H9 (cell line): ENCODE results near the gene NKD2. TPM values are rescaled to one million over a fixed set of nuclear protein-coding genes. Genes with fewer than 3 reads are reported as not detected.

ENCODE experiments used
- DNase-seq: peaks from one replicate; pipeline ENCODE4 v3.0.0-alpha.2; 2017
- H2AFZ ChIP-seq: one replicate; pipeline ENCODE4 v1.6.1; 2013; ENCODE audit warnings: mild to moderate bottlenecking, low read length, control low read depth, moderate library complexity
- H2AK5ac ChIP-seq: 2 replicates; pipeline ENCODE4 v1.6.1; 2013; ENCODE audit warnings: low read length, control low read depth, mixed read lengths; ENCODE audit not compliant: insufficient read length
- H2BK120ac ChIP-seq: one replicate; pipeline ENCODE4 v1.6.1; 2013; ENCODE audit warnings: low read depth, mild to moderate bottlenecking, low read length, control low read depth, inconsistent platforms; ENCODE audit not compliant: poor library complexity, severe bottlenecking
- H2BK12ac ChIP-seq: 2 replicates; pipeline ENCODE4 v1.6.1; 2013; ENCODE audit warnings: low read length, control low read depth, mixed read lengths, low read depth; ENCODE audit not compliant: insufficient read length
- H2BK15ac ChIP-seq: 2 replicates; pipeline ENCODE4 v1.6.1; 2013; ENCODE audit warnings: low read depth, low read length, control low read depth
- H2BK20ac ChIP-seq: one replicate; pipeline ENCODE4 v1.6.1; 2013; ENCODE audit warnings: low read depth, mild to moderate bottlenecking, low read length, control low read depth, inconsistent platforms; ENCODE audit not compliant: poor library complexity, severe bottlenecking
- H2BK5ac ChIP-seq: 2 replicates; pipeline ENCODE4 v1.6.1; 2013; ENCODE audit warnings: low read length, control low read depth, mixed read lengths; ENCODE audit not compliant: insufficient read length
- H3K14ac ChIP-seq: 2 replicates; pipeline ENCODE4 v1.6.1; 2013; ENCODE audit warnings: low read length, control low read depth; ENCODE audit not compliant: insufficient read depth
- H3K18ac ChIP-seq: 2 replicates; pipeline ENCODE4 v1.6.1; 2013; ENCODE audit warnings: low read depth, mild to moderate bottlenecking, mixed read lengths, low read length, control low read depth; ENCODE audit not compliant: insufficient read length
- H3K23ac ChIP-seq: 2 replicates; pipeline ENCODE4 v1.6.1; 2013; ENCODE audit warnings: low read length, control low read depth, mixed read lengths, low read depth; ENCODE audit not compliant: insufficient read length
- H3K23me2 ChIP-seq: 2 replicates; pipeline ENCODE4 v1.6.1; 2013; ENCODE audit warnings: low read depth, mild to moderate bottlenecking, mixed read lengths, low read length, control low read depth; ENCODE audit not compliant: insufficient read length, poor library complexity, severe bottlenecking
- H3K27ac ChIP-seq: 2 replicates; pipeline ENCODE4 v1.5.1; 2013; ENCODE audit warnings: low read length, control low read depth, mixed read lengths, low read depth; ENCODE audit not compliant: insufficient read length
- H3K27me3 ChIP-seq: 2 replicates; pipeline ENCODE4 v1.6.1; 2013; ENCODE audit warnings: low read length, control low read depth, inconsistent platforms; ENCODE audit not compliant: insufficient read depth
- H3K4ac ChIP-seq: 2 replicates; pipeline ENCODE4 v1.6.1; 2013; ENCODE audit warnings: low read depth, mild to moderate bottlenecking, control low read depth, inconsistent platforms, low read length, moderate library complexity
- H3K4me1 ChIP-seq: 2 replicates; pipeline ENCODE4 v1.6.1; 2013; ENCODE audit warnings: low read length, control low read depth, inconsistent platforms; ENCODE audit not compliant: insufficient read depth
- H3K4me2 ChIP-seq: 2 replicates; pipeline ENCODE4 v1.6.1; 2013; ENCODE audit warnings: low read length, control low read depth, mixed read lengths; ENCODE audit not compliant: insufficient read length, insufficient read depth
- H3K56ac ChIP-seq: 2 replicates; pipeline ENCODE4 v1.6.1; 2013; ENCODE audit warnings: low read depth, mild to moderate bottlenecking, mixed read lengths, low read length, control low read depth; ENCODE audit not compliant: insufficient read length
- H3K79me1 ChIP-seq: 2 replicates; pipeline ENCODE4 v1.6.1; 2013; ENCODE audit warnings: low read depth, mild to moderate bottlenecking, moderate library complexity, low read length, control low read depth, inconsistent platforms; ENCODE audit not compliant: insufficient read depth, poor library complexity, severe bottlenecking
- H3K79me2 ChIP-seq: 2 replicates; pipeline ENCODE4 v1.6.1; 2013; ENCODE audit warnings: low read length, control low read depth, inconsistent platforms; ENCODE audit not compliant: insufficient read depth
- H3K9ac ChIP-seq: 2 replicates; pipeline ENCODE4 v1.6.1; 2013; ENCODE audit warnings: low read length, control low read depth, mixed read lengths; ENCODE audit not compliant: insufficient read length; ENCODE audit errors: extremely low read depth
- H3K9me3 ChIP-seq: one replicate; pipeline ENCODE4 v1.6.1; 2013; ENCODE audit warnings: low read depth, low read length, inconsistent platforms; ENCODE audit not compliant: control insufficient read depth
- H3T11ph ChIP-seq: one replicate; pipeline ENCODE4 v1.6.1; 2013; ENCODE audit warnings: mild to moderate bottlenecking, low read length, control low read depth, inconsistent platforms
- H4K20me1 ChIP-seq: one replicate; pipeline ENCODE4 v1.6.1; 2013; ENCODE audit not compliant: control insufficient read depth, insufficient read length, insufficient read depth
- H4K5ac ChIP-seq: 2 replicates; pipeline ENCODE4 v1.6.1; 2013; ENCODE audit warnings: low read depth, mild to moderate bottlenecking, mixed read lengths, low read length, control low read depth; ENCODE audit not compliant: insufficient read length
- H4K8ac ChIP-seq: replicated peaks from 2 replicates; pipeline ENCODE4 v1.6.1; 2013; ENCODE audit warnings: low read length, control low read depth, mixed read lengths, low read depth; ENCODE audit not compliant: insufficient read length
- H4K91ac ChIP-seq: 2 replicates; pipeline ENCODE4 v1.6.1; 2013; ENCODE audit warnings: low read depth, mild to moderate bottlenecking, moderate library complexity, mixed read lengths, low read length, control low read depth; ENCODE audit not compliant: insufficient read length
- H3K27ac Mint-ChIP-seq, 3 experiments: 2 replicates in 2 of 3; 3 replicates in 1 of 3; pipeline ENCODE4 v1.8.0; 2020 to 2021; ENCODE audit warnings: mixed read lengths in 3 of 3, mild to moderate bottlenecking in 1 of 3, moderate library complexity in 1 of 3
- H3K27me3 Mint-ChIP-seq: 2 replicates; pipeline ENCODE4 v1.8.0; 2021; ENCODE audit warnings: low read depth, mild to moderate bottlenecking, moderate library complexity, mixed read lengths
- H3K36me3 Mint-ChIP-seq, 3 experiments: 2 replicates in 2 of 3; 3 replicates in 1 of 3; pipeline ENCODE4 v1.8.0; 2020 to 2021; ENCODE audit warnings: low read depth in 3 of 3, mixed read lengths in 3 of 3; ENCODE audit not compliant: insufficient read depth in 1 of 3
- H3K4me1 Mint-ChIP-seq, 2 experiments: 2 replicates each; pipeline ENCODE4 v1.8.0; 2020; ENCODE audit warnings: mixed read lengths in 2 of 2
- H3K4me3 Mint-ChIP-seq, 2 experiments: 2 replicates in 1 of 2; 3 replicates in 1 of 2; pipeline ENCODE4 v1.8.0; 2020 to 2021; ENCODE audit warnings: mild to moderate bottlenecking in 2 of 2, mixed read lengths in 2 of 2, moderate library complexity in 1 of 2
- H3K9me3 Mint-ChIP-seq, 2 experiments: 2 replicates in 1 of 2; 3 replicates in 1 of 2; pipeline ENCODE4 v1.8.0; 2020; ENCODE audit warnings: mild to moderate bottlenecking in 2 of 2, mixed read lengths in 2 of 2, moderate library complexity in 1 of 2
- CTCF ChIP-seq: fragments of 200-600 bp; sonication (generic); conservative IDR thresholded peaks from 3 replicates; pipeline ENCODE4 v1.8.0; 2021; ENCODE audit warnings: antibody characterized with exemption, mild to moderate bottlenecking
- WGBS: extraction: QIAGEN DNeasy Blood & Tissue Kit; methylation state at CpG from one replicate; pipeline ENCODE4 v1.1.7; 2013; ENCODE audit warnings: missing lambda C conversion rate, low lambda C conversion rate, mixed read lengths; ENCODE audit not compliant: insufficient read length; ENCODE audit errors: extremely low coverage; 5-methylcytosine and 5-hydroxymethylcytosine counted together
- total RNA-seq: library from RNA; stranded (reverse); gene quantifications from 2 replicates; pipeline ENCODE4 v1.2.1, GENCODE V29; 2021

The NKD2 gene
- total RNA-seq, 1 experiment from 2014 or later: 7.3 TPM

- H2BK120ac ChIP-seq: no peak overlapping the region
- Mint-ChIP-seq H3K9me3 (peaks cover 3% of the 10 kb centered on the region in 2 experiments; a peak in 4 of 5 replicates), H3K36me3 (no peaks in the 10 kb centered on the region; a peak in 1 of 7 replicates), H3K27ac (no peak overlapping the region), H3K27me3 (peaks cover 19% of the 10 kb centered on the region), H3K4me3 (no peak overlapping the region), H3K4me1 (peaks cover 2 to 4% of the 10 kb centered on the region in 2 experiments; a peak in 3 of 4 replicates)
- H3K23ac ChIP-seq: no peak overlapping the region
- no peak overlapping the region for H3K27ac ChIP-seq
- no peak overlapping the region for H2BK20ac ChIP-seq
- no peak overlapping the region for H3K18ac ChIP-seq
- H3K79me2 ChIP-seq: no peaks in the 10 kb centered on the region
- H2AK5ac ChIP-seq: no peak overlapping the region
- no peak overlapping the region for H3K9ac ChIP-seq
- H3K4me1 ChIP-seq: no peaks in the 10 kb centered on the region
- H2AFZ ChIP-seq: no peak overlapping the region
- no peak overlapping the region for H2BK12ac ChIP-seq
- H4K20me1 ChIP-seq: peaks cover 2% of the 10 kb centered on the region
- no CpG with 5 or more reads among the region's 6 CpGs for WGBS
- no peaks in the 10 kb centered on the region for H3K23me2 ChIP-seq
- no peak overlapping the region for H4K8ac ChIP-seq
- no peak overlapping the region for H3K14ac ChIP-seq
- H3K27me3 ChIP-seq: no peaks in the 10 kb centered on the region
- no peak overlapping the region for H3K4ac ChIP-seq
- H2BK15ac ChIP-seq: no peak overlapping the region
- no peak overlapping the region for H3K56ac ChIP-seq
- H4K5ac ChIP-seq: no peak overlapping the region
- H4K91ac ChIP-seq: no peak overlapping the region
- no peak overlapping the region for H2BK5ac ChIP-seq
- TF ChIP-seq CTCF: no peak
- H3K4me2 ChIP-seq: no peak overlapping the region
- no peaks in the 10 kb centered on the region for H3K9me3 ChIP-seq
- no peak overlapping the region for H3T11ph ChIP-seq
- no peak for DNase-seq
- no peaks in the 10 kb centered on the region for H3K79me1 ChIP-seq
Measured at GRCh38 chr5:980966-981365, 27.6 kb upstream of the NKD2 start.
